GM13977 (cell line): Measurements from ENCODE around the gene PRRT4.

Experiments used
- DNase-seq: peaks from one replicate; pipeline ENCODE4 v3.0.0; 2012; ENCODE audit warnings: low spot score
- in situ Hi-C: fragments of 300-500 bp; cut with MboI; formaldehyde crosslinking; loops from one replicate; pipeline ENCODE4 v1.12.0; 2022; ENCODE audit warnings: low sequenced_read_pairs, low pct_unique_long_range_greater_than_20kb, mixed read lengths, inconsistent platforms; ENCODE audit not compliant: unreplicated experiment
- TF ChIP-seq, protein P1 (sequence below): IDR thresholded peaks from 2 replicates; pipeline ENCODE4 v1.5.1; 2012; ENCODE audit warnings: mild to moderate bottlenecking, control low read depth; ENCODE audit not compliant: insufficient read depth; ENCODE audit errors: extremely low read depth, missing control alignments

Gene PRRT4

DNA sequence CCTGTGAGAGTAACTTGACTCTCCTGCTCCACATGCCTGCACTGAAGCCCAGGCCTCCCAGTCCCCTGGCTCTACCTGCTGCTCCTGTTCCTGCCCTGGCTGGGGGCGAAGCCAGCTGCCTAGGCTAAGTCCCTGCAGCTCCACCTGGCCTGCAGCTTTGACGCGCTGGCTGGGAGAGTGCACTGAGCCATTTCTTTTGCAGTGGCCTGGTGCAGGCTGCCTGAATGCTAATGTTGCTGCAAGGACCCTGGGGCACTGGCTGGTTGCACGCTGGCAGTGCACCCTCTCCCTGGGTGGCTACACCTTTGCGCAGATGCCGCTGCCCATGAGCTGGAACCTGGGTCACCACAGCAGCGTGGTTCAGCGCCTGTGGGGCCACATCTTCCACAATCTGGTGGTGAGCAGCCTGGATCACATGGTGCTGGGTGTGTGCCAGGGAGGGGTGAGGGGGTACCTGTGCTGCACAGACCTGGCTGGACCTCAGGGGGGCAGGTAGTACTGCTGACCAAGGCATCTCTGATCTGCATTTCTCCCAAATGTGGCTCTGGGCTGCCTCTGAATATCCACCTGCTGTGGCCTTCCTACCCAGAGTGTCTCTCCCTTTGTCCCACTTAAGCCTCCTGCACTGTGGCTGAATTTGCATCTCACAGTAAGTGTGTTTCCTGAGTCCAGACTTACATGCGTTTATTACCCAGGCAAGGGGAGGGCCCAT, 28.3 kb upstream of the PRRT4 start:
- DNase-seq = no peak
- in situ Hi-C loops = no loop called here
- TF ChIP-seq, protein P1, sequence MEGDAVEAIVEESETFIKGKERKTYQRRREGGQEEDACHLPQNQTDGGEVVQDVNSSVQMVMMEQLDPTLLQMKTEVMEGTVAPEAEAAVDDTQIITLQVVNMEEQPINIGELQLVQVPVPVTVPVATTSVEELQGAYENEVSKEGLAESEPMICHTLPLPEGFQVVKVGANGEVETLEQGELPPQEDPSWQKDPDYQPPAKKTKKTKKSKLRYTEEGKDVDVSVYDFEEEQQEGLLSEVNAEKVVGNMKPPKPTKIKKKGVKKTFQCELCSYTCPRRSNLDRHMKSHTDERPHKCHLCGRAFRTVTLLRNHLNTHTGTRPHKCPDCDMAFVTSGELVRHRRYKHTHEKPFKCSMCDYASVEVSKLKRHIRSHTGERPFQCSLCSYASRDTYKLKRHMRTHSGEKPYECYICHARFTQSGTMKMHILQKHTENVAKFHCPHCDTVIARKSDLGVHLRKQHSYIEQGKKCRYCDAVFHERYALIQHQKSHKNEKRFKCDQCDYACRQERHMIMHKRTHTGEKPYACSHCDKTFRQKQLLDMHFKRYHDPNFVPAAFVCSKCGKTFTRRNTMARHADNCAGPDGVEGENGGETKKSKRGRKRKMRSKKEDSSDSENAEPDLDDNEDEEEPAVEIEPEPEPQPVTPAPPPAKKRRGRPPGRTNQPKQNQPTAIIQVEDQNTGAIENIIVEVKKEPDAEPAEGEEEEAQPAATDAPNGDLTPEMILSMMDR = no peak

DNA sequence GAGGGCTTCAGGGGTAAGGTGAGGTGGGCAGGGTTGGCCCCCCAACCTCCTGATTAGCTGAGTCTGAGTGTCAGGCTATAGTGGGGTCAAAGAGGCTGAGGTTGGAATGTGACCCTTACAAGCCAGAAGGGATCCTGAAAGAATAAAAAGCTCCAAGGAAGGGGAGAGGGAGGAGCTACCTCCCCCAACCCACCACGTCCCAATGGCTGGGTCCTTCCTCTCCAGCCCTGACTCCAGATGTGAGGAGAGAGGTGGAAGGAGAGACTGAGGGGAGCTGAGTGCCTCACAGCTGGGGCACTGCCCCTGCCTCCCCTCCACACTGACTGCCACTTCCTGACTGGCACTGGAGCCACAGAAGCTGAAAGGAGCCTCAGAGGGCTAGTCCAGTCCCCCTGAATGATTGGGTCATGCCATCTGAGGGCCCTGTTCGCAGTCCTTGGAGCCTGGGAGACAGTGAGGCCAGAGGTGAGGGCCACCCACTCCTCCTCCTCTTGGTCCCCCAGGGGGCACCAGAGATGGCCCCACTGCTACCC, 27.7 kb upstream of the PRRT4 start:
- no peak for DNase-seq
- in situ Hi-C loops = no loop called here
- TF ChIP-seq, protein P1 = no peak

DNA sequence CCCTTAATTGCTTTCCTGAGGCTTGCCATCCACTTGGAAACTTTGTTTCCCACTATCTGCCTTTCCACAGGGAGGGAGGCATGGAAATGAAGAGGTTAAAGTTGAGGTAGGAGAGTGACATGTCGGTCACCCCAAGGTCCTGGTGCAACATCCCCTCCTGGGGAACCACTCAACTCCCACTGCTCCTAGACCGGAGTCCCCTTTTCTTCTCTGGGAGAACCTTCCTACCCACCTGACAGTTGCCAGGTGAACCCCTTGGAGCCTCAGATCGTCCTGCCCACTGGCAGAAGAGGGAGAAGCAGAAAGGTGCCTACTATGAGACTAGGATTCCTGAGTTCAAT, 26.6 kb upstream of the PRRT4 start:
- TF ChIP-seq, protein P1 = no peak
- DNase-seq = no peak
- in situ Hi-C loops = no loop called here

DNA sequence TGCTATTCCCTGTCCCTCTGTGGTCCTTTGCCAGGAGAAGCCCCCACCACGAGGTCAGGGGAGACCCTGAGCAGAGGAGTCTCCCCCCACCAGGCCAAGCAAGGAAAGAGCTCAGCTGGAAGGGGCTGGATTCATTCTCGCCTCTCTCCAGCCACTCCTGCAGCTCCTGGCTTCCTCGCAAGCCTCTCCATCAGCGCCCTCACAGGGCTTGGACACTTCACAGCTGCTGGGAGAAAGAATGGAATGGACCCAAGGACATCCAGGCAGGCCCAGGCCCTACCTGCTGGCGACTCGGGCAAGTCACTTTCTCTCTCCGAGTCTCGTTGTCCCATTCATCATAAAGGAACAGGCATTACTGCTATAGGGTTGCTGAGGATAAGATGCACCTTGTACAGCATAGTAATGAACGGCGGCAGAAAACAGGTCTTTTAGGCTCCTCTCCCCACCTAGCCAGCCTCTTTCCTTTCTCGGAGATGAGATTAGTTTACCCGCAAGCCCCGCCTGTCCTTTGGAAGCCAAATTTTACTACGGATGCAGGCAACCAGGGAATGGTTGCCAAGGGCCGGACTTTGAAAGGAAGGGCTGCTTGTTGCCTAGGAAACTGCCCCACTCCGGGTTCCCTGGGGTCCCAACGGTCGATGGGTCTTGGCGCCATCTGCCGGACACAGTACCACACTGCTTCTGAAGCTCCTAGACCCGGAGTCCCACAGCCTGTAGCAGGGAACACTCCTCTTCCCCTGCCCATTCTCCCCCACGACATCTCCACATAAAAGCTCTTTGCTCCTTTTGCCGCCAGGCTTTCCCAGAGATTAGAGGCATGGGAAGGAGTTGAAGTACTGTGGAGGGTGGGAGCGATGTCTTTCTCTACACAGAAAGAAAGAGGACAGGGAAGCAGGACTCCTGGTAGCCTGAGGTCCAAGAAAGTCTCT, 26.0 kb upstream of the PRRT4 start:
- TF ChIP-seq, protein P1 = peak; percentile 84
- peak; percentile 90 for DNase-seq
- in situ Hi-C loops = no loop called here

GRCh38 chr7:128385988-128386925, 24.8 kb upstream of the PRRT4 start:
- no peak for DNase-seq
- TF ChIP-seq, protein P1 = no peak
- in situ Hi-C loops = no loop called here

DNA sequence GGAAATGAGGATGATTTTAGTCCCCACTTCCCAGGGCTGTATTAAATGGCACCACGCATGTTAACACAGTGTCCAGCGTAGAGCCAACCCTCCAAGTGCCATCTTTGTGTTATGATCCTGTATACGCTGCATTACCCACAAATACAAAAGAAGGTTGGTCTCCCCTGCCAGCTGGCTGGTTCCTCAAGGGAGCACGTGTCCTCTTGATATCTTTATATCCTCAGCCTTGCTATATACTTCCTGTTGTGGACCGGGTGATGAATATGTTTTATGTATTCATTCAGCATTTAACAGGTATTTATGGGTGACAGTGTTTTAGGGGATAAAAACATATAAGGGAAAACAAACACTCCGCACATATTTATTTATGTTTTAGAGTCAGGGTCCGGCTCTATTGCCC, 23.2 kb upstream of the PRRT4 start:
- DNase-seq = no peak
- in situ Hi-C loops = no loop called here
- TF ChIP-seq, protein P1 = no peak
